ENCODE results near the gene NPTX2.

NPTX2 gene

DNA sequence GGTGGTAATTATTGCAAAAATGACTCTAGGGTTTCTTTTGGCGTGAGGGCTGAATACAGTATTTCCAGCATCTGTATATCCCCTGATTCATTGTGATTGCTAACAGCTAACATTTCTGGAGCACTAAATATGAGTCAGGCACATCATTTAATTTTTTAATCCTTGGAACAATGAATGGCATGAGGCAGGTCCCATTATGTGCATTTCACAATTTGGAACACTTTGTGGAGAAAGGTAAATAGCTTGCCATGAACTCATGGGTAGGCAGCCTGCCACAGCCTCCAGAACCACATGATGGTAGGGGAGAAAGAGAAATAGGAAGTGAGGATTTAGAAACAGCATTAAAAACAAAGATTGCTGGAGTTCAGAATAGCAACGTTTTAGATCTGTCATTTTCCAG, 1.7 kb downstream of the NPTX2 start:
- DNase-seq (ENCODE audit: low read depth in 2 of 2) = no peak

DNA sequence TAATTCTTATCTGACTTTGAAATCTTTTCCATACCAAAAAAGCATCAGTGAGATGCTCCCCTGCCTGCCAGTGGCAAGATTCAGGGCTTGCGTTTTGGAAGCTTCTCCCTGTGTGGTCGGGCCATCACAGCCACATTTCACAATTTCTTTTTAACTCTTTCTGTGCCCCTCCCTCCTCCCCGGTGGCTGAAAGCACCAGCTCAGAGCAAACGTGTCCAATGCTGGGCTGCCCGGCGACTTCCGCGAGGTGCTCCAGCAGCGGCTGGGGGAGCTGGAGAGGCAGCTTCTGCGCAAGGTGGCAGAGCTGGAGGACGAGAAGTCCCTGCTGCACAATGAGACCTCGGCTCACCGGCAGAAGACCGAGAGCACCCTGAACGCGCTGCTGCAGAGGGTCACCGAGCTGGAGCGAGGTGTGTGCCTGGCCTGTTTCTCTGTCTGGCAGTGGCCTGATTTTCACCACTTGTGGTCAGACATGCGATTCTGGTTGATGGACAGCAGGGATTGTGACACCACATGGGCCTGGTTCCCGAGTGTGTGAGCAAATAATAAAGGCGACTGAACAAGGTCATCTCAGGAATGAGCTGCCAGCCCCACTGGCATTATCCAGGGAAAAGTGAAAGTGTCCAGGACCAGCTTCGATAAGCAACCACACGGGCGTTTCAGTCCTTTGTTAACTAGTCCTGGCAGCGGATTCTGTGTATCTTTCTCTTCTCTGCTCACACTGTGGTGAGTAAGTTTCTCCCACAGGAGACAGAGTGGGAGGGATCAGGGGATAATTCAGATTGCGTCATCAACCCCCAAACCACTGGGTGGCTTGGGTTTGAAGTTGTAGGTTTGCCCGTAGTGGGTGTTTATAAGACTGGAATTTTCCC, 2.6 kb downstream of the NPTX2 start:
- no peak for DNase-seq (ENCODE audit: low read depth in 2 of 2)

DNA sequence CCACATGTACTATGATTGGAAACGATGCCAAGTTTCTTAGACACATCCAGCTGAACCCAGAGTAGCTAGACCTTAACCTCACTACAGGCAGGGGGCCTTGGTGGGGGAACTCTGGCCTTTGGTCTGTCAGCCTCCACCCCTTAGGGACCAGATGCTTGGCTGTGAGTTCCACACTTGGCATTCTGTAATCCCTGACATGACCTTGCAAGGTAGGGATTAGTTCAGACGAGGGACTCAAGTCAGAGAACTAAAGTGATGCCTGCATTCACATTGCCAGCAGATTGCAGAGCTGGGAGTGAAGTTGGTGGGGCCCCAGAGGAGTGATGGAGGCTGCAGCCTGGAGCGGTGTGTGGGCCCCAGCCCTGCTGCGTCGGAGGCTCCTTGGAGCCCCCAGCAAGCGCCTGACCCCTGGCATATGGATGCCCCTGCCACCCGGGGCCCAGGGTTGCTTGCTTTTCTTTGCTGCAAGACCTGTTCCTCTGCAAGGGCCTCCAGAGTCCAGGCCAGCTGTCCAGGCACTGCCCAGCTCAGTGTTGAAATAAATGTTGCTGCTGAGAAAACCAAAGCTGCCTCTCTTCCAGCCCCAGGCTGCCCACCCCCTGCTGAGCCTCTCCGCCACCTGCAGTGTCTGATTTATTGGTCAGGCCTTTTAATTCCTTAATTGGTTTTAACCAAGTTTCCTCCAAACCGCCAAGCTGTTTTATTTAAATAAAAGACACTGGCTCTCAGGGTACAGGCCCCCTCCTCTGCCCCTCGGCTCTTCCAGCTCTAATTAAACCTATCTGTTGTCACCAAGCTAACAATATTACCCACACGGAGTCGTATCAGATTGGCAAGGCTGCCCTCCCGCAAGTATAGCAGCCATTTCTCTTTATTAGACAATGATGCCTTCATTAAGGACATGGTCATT, 4.7 kb downstream of the NPTX2 start:
- no peak for DNase-seq (ENCODE audit: low read depth in 2 of 2)

DNA sequence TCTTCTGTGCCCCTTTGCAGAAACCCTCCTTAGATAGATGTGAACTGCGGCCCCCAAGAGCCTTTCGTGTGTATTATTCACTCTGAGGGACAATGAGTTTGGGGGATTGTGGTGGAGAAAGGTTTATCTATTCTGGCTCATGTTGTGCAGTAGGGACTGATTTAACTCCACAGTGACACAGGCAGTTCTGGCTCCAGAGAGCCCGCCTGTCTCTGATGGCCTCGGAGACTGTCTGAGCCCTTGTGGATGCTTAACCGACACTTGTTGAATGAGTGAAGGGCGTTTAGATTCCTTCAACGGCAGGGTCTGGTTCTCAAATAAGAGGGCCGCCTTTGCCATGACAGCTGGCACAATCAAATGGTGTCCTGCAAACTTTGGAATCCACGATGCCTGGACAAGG, 5.8 kb downstream of the NPTX2 start:
- DNase-seq (ENCODE audit: low read depth in 2 of 2) = no peak

DNA sequence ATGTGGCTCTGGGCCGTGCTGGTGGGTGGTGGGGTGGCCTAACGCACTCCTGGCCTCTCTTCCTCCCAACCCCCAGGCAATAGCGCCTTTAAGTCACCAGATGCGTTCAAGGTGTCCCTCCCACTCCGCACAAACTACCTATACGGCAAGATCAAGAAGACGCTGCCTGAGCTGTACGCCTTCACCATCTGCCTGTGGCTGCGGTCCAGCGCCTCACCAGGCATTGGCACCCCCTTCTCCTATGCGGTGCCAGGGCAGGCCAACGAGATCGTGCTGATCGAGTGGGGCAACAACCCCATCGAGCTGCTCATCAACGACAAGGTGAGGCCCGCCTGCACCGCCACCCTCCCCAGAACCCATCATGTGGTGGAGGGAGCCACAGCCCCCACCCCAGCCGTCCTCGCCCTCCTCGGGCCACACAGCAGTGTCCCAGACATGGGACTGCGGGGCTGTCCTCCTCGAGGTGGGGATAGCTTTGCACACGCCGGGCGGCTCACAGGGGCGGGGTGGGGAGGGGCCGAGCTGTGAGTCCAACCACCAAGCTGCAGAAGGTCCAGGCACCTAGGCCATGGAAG, 7.8 kb downstream of the NPTX2 start:
- no peak for DNase-seq (ENCODE audit: low read depth in 2 of 2)

DNA sequence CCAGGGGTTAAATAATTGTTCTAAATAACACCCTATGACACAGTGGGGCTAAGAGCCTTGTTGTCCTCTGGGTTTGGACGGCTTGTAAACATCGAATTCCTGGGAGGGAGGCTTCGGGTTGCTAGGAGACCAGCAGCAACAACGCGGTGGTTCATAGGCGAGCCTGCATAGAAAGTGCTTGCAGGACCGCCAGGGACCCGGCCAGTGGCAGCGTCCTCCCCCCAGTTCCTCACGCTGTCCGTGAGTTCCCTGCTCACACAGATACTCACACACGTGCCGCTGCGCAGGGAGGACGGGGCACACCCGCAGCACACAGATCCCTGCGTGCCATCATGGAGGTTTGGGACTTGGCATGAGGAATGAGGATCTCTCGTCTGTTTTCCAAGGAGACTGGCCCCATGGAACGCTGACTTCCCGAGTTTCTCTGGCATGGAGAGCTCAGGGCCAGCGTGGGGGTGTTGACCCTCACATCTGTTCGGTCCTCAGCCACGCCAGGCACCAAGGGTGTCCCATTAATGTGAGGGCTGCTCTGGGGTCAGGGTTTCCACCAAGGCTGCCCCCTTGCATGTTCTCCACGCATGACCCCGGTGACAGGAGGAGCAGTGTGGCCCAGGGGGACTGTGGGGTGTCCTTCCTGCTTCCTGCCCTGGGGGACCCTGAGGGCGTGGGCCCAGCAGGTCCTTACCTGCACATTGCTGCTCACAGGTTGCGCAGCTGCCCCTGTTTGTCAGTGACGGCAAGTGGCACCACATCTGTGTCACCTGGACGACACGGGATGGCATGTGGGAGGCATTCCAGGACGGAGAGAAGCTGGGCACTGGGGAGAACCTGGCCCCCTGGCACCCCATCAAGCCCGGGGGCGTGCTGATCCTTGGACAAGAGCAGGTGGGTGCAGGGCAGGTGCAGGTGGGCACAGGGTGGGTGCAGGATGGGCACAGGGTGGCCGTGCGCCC, 9.7 kb downstream of the NPTX2 start:
- no peak for DNase-seq (ENCODE audit: low read depth in 2 of 2)

DNA sequence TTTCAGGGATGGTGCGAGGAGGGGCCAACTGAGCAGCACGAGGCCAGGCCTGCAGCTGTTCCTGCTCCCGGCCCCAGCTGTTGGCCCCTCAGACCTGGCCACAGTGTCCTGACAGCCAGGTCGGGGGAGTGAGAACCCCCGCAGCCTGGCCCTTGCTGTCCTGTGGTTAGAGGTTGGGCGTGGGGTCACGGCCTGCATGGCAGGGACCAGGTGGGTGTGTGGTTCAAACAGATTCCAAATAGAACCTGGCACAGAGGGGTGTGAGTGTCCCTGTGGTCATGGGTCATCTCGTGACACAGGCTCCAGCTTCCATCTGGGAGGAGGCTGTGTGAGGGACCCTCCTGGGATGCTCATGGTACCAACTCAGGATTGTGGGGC, 10.3 kb downstream of the NPTX2 start:
- no peak for DNase-seq (ENCODE audit: low read depth in 2 of 2)

DNA sequence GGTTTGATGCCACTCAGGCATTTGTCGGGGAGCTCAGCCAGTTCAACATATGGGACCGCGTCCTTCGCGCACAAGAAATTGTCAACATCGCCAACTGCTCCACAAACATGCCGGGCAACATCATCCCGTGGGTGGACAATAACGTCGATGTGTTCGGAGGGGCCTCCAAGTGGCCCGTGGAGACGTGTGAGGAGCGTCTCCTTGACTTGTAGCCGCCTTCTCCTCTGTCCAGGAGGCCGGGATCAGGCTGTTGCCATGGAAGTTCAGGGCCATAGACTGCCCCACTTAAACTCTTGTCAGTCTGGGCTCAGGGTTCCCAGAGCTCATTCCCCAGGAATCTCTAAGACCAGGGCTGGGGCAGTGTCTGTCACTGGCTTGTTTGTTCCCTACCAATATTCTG, 11.3 kb downstream of the NPTX2 start:
- DNase-seq (ENCODE audit: low read depth in 2 of 2) = no peak

DNA sequence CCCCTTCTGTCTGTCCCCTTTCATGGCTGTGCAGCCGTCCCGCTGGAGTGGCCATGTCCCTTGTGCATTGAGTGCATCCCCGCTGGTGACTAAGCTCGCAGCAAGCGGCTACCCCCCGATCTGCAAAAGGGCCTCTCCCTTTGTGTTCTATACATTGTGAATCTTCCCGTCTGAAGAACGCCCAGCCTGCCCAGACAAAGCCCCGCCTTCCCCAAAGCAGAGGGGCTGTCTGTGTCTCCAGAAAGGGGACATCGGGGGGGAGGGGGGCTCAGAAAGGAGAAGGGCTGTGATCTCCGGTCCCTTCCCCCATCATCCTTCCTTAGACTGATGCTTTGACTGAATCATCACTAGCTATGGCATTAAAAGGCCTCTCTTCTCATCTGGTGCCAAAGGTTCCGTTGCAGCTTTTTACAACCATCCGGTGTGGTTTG, 11.9 kb downstream of the NPTX2 start:
- DNase-seq (ENCODE audit: low read depth in 2 of 2) = no peak

DNA sequence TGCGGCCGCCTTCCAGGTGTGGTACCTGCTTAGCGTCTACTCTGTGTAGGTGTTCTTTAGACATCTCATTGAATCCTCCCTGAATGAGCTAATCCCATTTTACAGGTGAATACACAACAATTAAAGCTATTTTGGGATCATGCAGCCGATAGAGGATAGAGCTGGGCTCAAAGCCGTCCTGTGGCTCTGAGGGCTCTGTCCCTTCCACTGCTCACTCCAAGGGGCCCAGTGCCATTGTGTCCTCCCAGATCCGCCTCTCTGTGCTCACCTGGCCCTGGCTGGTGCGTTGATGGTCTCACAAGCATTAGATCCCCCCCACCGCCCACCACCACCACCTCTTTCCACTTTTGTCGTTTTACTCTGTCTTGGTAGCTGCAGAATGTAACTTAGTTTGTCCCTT, 13.1 kb downstream of the NPTX2 start:
- no peak for DNase-seq (ENCODE audit: low read depth in 2 of 2)

DNA sequence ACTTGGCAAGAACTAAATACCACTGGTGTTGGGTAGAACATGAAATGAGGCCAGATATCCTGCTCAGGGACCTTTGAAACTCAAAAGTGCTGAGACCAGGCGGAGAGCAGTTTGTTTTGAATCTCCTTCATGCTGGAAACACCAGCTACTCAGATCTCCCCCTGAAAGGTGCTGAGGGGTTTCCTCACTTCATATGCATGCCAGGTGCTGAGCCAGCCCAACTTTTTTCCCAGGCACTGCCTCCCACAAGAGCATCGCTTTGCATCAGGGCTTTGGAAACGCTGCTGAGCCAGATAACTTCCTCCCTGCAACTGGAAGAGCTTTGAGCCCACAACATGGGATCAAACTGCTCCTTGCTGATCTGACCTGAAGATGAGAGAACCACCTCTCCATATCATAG, 13.7 kb downstream of the NPTX2 start:
- no peak for DNase-seq (ENCODE audit: low read depth in 2 of 2)

DNA sequence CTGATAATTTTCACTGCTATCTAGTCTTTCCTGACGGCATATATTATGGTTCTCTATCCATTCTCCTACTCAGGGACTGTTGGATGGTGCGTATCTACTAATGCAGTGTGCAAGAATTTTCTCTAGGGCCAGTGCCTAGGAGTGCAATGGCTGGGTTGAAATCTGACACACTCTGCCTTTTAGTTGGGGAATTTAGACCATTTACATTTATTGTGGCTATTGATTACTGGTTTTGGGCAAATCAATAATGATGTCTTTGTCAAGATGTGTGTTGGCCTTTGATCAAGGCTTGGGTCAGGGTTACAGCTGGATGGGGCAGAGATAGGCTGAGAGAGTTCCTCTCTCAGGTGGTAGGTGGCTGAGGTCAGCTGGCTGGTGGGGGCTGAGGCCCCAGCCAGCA, 21.8 kb downstream of the NPTX2 start:
- no peak for DNase-seq (ENCODE audit: low read depth in 2 of 2)

DNA sequence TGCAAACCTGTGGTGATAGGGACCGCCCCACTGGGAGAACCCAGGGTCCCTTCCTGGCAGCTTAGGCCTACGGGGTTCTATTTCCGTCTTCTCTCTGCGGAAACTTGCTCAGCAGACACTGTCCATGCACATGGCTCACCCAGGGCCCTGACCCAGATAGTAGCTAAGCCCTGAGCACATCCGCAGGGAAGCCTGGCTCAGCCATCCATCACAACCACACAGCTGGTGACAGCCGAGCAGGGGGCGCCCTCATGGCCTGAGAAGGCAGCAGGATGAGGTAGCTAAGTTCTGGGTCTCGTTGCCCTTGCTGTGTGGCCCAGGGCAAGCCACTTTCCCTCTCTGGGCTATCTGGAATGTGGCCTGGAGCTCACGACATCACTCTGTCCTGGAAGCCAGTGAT, 23.3 kb downstream of the NPTX2 start:
- DNase-seq (ENCODE audit: low read depth in 2 of 2) = no peak

DNA sequence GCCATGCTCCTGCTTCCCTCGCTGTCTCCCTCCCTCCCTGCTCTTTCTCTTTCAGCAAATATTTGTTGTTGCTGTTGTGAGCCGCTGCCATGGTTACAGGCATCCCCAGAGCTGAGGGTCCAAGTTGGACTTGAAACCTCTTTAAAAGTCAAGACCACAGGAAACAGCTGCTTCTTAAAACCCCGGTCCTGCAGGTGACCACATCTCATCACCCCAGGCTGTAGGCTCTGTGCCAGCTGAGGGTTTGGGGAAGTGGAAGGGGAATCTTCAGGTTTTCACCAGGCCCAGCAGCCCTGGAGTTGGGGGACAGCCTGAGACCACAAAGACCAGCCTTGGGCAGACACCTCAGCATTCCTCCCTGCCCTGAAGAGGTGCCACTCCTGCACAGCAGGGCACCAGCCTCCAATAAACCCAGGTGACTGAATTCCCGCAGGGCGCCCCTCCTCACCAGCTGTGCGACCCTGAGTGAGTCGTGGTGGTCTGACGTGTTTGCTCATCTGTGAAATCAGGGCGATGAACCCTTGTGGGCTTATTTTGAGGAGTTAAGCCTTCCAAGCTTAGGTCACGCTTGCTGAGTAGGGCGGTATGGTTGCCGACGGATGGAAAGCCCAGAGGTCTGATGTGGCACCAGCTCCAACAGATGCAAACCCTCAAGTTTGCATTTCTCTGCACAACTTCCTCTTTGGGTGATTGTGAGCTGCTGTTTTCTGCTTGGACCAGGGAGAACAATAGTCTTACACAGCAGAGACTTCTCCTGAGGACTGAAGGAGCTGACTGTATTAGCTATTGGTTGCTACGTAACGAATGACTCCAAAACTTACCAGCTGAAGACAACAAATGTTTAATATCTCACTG, 24.8 kb downstream of the NPTX2 start:
- no peak for DNase-seq (ENCODE audit: low read depth in 2 of 2)

DNA sequence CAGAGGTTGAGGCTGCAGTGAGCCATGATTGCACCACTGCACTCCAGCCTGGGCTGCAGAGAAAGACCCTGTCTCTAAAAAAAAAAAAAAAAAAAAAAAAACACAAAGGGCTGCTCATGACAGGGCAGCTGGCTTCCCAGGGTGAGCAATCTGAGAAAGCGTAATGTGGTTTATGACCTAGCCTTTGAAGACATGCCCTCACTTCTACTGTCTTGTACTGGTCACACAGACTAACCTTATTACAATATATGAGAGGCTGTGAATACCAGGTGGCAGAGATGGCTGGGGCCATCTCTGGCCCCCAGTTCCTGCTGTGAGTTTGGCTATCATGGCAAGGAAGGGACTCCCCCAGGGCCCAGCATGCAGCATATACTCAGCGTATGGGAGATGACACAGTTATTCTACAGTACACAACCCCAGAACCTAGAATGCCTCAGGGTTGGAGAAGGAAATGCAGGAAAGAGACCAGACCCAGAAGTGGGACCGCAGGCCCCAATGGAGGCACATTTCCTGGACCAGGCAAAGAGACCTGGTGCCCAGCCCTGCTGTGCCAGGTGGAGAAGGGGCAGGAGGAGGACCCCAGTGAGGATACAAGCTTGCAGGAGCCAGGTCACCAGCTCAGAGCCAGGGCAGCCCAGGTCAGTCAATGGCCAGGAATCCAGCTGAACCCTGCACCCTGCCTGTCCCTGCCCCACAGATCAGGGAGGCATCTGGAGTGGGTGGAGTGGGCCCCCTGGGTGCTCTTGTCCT, 26.3 kb downstream of the NPTX2 start:
- no peak for DNase-seq (ENCODE audit: low read depth in 2 of 2)

DNA sequence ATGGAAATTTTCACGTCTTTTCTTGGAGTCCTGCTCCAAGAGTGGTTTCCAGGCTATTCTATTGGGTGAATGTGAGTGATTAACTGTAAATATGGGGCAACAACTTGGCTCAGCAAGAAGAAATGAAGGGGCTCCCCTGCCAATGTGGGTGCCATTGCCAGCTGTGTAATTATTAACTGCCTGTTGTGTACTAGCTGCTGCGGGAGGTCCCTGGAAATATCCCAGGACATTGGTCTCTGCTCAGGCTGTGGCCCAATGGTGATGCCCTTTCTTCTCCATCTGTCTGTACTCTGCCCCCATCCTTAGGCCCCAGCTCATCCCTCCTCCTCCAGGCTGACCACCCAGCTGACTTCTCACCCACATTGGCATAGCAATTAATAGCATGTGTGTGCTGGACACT, 29.4 kb downstream of the NPTX2 start:
- no peak for DNase-seq (ENCODE audit: low read depth in 2 of 2)

DNA sequence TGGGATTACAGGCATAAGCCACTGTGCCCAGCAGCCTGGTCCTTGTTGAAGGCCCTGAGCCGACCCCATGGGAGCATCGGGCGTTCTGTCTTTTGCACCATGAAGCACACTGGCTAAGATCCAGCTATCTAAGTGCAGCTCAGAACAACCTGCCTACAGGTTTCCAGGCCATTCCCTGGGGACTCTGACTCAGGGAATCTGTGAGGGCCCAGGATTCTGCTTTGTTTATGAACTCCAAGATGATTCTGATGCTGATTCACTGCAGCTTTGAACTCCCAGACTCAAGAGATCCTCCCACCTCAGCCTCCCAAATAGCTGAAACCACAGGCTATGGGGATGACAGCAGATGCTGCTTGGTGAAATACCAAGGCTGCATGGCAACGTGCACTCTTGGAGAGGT, 30.2 kb downstream of the NPTX2 start:
- no peak for DNase-seq (ENCODE audit: low read depth in 2 of 2)

DNA sequence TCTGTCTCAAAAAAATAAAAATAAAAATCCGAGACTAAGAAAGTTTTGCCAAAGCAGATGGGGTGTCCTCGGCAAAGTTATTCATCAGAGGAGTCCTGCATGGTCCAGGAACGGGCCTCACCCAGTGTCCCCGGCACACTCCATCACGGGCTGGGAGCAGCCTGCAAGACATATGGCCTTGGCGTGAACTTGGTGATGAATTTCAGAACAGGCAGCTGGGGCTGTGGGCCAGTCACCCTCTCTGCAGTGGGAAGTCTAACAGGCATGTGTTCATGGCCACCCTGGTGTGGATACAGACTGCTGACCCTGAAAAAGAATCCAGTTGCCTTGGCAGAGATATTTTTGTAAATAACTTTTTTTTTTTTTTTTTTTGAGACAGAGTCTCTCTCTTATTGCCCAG, 34.7 kb downstream of the NPTX2 start:
- no peak for DNase-seq (ENCODE audit: low read depth in 2 of 2)

DNA sequence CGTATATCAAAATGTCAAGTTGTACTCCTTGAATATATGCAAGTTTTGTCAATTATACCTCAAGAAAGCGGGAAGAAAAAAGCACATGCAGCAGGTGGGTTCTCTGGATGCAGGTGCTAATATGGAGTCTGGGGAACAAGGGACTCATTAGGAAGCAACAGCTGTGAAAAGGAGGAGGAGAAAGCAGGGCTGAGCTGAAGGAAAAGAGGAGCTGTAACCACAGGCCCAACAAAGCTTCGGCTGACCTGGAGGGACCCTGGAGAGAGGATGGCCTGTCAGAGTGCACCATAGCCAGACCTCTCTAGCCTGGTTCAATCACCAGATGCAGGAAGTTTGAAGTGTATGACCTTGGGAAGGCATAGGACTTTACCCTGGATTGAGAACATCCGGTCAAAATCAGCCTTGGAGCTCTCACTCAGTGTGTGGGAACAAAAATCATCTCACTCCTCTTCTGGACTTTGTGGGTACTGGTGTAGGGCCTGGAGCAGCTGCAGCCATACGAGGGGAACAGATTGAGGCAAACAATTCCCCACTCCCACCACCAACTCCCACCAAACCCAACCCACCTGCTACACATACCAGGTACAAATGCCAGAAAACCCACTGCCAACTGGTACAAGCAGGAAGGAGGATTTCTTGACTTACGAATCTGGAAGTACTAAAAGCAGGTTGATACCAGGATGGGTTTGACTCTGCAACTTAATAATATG, 36.7 kb downstream of the NPTX2 start:
- no peak for DNase-seq (ENCODE audit: low read depth in 2 of 2)
